Kidney glomerular epithelial cell (primary cell): ENCODE data around the gene FBXL20.

Source experiments
- DNase-seq: peaks from one replicate; lab custom pipeline; 2025; lab: John Stamatoyannopoulos, UW

Gene FBXL20

GRCh38 chr17:39225959-39226683 is 175.3 kb downstream of the FBXL20 start:
- no peak for DNase-seq

- no peak for DNase-seq
Measured at GRCh38 chr17:39225308-39225958, 176.0 kb downstream of the FBXL20 start, which contains the start of gene STAC2. Gene STAC2 (minus strand): TSS chr17:39225945. CDS start chr17:39225502, 443 bp downstream.

DNA sequence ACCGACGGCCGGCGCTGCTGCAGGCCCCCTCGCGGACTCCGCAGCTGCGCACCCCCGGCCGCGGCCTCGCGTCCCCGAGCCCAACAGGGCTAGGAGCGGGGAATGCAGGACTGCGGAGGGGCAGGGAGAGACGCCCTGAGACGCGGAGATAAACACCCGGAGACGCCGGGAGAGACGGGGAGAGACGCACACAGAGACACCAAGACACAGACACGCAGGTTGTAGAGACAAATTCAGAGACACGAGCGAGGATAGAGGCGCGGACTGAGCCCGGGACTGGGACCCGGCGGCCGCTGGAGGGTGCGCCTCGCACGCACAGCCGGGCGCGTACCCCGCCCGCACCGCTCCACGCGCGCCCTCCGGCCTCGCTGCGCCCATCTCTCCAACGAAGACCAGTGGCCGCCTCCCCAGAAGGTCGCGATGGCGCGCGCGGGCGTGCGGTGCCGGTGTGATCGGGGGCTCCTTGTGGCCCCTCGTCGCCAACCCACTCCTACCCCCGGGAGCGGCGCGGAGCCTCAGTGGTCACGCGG is 176.6 kb downstream of the FBXL20 start:
- DNase-seq: no peak

- no peak for DNase-seq
Measured at GRCh38 chr17:39223907-39224777, 177.3 kb downstream of the FBXL20 start.

GRCh38 chr17:39222866-39223834 is 178.3 kb downstream of the FBXL20 start:
- DNase-seq: no peak

DNA sequence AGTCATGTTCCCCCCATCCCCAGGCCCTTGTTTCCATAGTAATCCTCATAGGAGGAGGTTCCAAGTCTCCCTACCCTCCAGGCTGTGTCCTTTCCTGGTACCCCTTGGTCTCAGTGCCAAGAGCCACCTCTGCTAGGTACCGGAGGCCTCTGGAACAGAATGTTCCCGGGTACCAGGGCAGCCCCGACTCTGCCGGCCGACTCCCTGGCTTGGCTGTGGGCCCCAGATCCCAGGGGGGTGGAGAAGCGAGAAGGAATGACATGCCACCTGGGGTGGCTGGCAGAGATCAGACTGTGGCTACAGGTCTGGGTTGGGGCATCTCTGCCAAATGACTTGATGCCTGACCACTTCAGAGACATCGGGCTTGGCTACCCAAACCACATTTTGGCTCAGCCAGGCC is 179.3 kb downstream of the FBXL20 start:
- DNase-seq: no peak

DNA sequence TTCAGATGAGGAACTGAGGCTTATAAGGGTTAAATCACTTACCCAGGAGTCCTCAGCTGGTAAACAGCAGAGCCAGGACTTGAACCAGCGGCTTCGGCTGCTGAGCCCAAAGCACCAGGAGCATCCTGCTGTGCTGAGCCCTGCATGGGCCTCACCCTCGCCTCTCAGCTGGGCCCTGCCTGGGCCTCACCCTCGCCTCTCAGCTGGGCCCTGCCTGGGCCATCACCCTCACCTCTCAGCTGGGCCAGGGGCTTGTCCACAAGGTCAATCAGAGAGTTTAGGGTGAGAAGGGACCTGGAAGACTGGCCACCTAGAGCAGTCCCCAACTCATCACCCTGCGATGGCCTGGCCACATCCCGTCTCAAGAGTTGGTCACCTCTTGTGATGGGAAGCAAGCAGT is 179.9 kb downstream of the FBXL20 start:
- no peak for DNase-seq

DNA sequence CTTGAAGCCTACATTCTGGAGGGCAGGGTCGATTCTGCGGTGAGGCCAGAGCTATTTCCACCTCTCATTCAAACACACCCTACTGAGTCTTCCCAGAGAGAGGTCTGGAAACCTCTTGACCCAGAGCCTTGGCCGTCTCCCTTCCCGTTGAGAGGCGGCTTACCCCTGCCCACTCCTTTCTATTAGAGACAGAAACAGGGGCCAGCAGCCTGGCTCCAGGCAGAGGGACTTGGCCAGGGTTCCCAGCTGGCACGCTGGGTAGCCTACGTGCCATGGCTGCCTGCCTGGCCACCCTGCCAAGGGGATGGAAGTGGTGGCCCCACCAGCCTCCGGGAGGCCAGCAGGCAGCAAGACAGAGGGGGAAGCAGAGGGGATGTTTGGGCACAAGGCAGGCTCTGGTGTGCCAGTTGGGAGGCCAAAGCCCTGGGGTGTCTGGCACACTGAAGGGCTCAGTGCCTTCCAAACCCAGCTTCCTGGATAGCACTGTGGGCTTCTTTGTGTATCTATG is 181.7 kb downstream of the FBXL20 start:
- DNase-seq: no peak

DNA sequence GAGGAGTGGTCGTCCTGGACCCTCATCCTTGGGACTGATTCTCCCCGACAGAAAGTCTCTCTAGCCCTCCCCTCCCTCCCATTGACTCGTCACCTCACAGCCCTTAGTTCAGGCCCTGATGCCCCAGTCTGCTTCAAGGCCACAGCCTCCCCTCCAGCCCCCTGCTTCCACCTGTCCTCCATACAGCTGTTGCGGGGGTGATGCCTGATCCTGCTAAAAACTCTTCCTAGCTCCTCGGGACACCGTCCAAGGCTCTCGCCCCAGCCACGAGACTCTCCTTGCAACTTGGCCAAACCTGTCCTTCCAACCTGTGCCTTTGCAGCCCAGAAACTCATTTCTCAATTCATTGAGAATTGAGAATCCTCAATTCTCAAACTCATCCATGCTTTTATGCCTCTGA is 182.5 kb downstream of the FBXL20 start:
- no peak for DNase-seq

DNA sequence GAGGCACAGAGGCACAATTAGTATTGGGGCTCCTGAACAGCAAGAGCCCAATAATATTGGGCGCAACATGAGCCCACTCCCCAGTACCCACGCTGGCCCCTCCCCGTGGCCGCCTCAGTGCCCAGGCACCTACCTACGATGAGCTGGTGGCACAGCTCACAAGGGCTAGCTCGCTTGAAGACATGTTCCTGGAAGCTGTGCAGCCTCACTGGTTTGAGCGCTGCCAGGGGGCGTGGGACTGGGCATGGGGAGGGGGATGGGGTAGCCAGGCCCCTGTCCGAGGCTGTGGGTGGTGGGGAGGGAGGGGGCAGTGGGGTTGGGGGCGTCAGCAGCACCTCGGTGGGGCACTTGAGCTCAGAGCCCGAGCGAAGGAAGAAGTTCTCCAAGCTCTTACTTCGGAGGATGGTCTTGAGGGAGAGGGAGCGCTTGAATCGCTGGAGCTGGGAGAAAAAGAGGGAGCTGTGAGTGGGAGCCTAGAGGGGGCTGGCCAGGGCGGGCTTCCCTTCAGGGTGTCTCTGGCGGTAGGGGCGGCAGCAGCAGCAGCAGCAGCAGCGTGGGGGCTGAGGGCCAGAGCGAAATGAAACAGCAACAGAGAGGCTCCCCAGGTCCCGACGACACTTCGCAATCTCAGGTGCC is 183.6 kb downstream of the FBXL20 start:
- no peak for DNase-seq

GRCh38 chr17:39213852-39214251 is 187.6 kb downstream of the FBXL20 start:
- DNase-seq: no peak

DNA sequence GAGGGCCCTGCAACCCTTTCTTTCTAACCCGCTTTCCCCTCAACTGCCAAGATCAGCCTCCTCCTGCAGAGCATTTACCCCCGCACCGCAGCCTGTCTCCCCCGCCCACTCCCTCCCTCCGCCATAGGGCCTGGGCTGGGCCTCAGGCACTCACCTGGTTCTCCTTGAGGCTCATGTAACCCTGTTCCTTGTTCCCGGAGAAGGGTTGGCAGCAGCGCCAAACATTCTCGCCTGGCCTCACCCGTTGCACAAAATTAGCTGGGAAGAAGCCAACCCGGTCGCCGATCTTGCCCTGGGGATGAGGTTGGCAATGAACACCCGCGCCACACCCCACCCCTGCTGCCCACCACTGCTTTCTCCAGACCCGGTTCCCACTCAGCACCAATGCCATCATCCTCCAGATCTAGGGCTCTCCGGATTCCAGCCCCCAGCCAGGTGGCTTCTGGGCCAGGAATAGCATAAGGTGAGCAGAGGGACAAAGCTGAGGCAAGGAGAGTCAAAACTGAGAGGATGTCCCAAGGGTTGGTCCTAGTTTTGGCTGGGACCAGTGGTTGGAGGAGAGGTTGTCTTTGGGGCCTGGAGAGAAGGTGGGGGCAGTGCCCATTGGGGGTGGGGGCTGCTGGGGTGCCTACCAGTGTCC is 188.5 kb downstream of the FBXL20 start:
- no peak for DNase-seq

GRCh38 chr17:39212195-39212810 is 189.1 kb downstream of the FBXL20 start:
- DNase-seq: no peak

- DNase-seq: no peak
Measured at GRCh38 chr17:39210093-39210434, 191.4 kb downstream of the FBXL20 start.

DNA sequence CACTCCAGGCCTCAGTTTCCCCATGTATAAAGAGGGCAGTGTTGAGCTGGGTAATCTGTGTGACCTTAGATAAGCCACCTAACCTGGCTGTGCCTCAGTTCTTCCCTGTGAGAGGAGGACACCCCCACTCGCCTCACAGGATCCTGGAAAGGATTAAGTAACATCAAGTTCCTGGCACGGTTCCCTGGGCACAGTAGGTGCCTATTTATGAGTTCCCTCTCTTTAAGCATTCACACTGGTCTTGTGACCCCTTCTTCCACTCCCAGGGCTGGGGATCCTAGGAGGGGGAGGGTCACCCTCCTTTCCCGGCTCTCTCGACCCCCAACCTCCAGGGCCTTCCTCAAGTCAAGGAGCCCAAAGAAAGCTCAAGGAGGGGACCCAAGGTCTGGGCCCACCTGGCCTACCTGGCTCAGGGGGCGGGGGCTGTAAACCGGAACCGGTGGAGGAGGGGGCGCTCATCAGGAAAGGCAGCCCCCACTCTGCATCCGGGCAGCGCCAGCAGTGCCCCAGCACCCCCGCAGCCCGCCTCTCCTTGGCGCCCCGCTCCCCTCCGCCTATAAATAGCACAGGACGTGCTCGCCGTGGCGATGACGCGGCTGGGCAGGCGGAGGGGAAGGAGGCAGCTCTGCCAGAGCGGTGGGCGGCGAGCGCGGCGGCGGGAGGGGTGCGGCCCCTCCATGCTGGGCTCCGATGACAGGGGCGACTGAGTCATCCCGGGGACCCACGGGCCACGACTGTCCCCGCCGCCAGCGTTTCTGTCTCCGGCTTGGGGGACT is 191.9 kb downstream of the FBXL20 start:
- DNase-seq: no peak

DNA sequence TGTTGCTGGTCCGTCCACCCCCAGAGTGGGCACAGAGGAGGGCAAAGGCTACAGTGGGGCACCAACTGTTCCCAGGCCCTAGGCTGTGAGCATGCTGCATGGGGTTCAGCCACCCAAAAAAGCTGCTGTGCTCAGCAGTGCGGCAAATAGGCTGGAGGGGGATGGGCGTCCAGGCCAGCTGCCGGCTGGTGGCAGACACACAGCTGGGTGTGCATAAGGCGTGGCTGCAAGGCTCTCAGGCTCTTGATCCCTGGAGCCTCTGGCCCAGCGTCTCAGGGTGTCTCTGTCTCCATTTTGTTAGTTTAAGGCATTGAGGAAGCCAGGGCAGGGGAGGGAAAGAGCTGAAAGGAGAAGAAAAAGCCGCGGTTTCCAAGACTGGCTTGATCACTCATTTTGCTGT is 192.5 kb downstream of the FBXL20 start:
- DNase-seq: no peak

DNA sequence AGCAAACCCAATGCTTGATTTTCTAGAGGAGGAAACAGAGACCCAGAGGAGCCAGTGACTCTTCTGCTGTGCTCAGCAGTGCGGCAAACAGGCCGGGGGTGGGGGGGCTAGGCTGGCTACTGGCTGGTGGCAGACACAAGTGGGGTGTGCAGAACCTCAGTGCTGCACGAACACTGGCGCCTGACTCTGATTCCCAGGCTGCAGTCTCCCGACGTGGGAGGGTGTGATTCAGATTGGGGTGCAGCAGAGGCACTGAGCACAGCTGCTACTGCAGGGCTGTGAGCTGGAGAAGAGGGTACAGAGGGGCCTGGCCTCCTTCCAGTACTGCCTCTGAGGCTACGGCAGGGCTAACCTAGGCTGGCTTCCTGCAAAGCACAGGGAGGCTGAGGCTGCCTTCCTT is 193.3 kb downstream of the FBXL20 start:
- no peak for DNase-seq

DNA sequence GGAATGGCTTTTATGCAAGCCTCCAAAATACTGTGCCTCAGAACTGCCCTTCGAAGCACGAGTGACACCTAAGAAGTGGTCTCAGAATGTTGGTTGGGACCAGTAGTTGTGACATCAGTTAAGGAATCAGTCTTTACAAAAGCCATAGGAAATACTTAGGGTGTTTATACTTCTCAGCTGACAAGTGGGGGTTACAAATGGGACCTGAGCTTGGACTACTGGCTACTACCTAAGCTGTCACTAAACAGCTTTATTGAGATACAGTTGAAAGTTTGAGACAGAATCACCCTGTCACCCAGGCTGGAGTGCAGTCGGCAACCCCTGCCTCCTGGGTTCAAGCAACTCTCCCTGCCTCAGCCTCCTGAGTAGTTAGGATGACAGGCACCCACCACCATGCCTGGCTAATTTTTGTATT is 196.3 kb downstream of the FBXL20 start:
- no peak for DNase-seq

DNA sequence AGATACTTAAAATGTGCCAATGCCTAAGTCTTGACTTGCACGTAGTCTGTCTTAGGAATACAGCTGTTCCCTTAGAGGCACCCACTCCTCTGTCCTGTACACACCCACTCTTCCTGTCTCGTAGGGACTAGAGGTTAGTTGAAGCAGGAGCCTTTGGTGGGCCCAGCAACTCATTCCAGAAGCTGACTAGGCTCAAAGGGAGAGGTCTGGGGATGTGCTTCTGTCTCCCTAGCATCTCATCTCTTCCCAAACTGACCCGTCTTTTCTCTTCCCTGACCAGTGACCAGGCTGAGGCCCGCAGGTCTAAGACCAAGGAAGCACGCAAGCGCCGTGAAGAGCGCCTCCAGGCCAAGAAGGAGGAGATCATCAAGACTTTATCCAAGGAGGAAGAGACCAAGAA is 197.2 kb downstream of the FBXL20 start:
- DNase-seq: no peak
